Vagina (tissue), 2 donors: ENCODE measurements around the gene OR11A1.

Source experiments
- CTCF ChIP-seq, 3 experiments: fragments of 450-650 bp in 2 of 3; fragments of 200-600 bp in 1 of 3; sonication (generic) in 1 of 3; IDR thresholded peaks; one replicate each; pipeline ENCODE4 v1.5.1; 2017 to 2019; ENCODE audit warnings: antibody characterized with exemption in 3 of 3, mild to moderate bottlenecking in 2 of 3, moderate library complexity in 2 of 3
- POLR2A ChIP-seq, 2 donors: fragments of 450-650 bp; IDR thresholded peaks; one replicate each; pipeline ENCODE4 v1.6.1; 2017; ENCODE audit warnings: antibody characterized with exemption in 2 of 2, mild to moderate bottlenecking in 2 of 2, moderate library complexity in 2 of 2
- POLR2AphosphoS5 ChIP-seq, 2 donors: sonication (generic); formaldehyde crosslinking; IDR thresholded peaks; one replicate each; pipeline ENCODE4 v1.9.0; 2017; ENCODE audit warnings: antibody characterized with exemption in 2 of 2, mild to moderate bottlenecking in 2 of 2, low read depth in 1 of 2; ENCODE audit not compliant: insufficient read depth in 1 of 2

GRCh38 chr6:29505808-29506207, 48.9 kb upstream of the OR11A1 start:
- TF ChIP-seq CTCF (IDR thresholded peaks at IDR 0.05) (no peak), POLR2AphosphoS5 (IDR thresholded peaks at IDR 0.05; ENCODE audit: insufficient read depth in 1 of 2, low read depth in 1 of 2) (no peak), POLR2A (IDR thresholded peaks at IDR 0.05) (no peak)
